GM18517 (cell line): ENCODE data around the gene MAPK7.

Experiments
- ATAC-seq: cut with Tn5 transposase; IDR thresholded peaks from one replicate; pipeline ENCODE4 v1.9.1; 2021; ENCODE audit warnings: mild to moderate bottlenecking, moderate library complexity; ENCODE audit not compliant: unreplicated experiment

Gene MAPK7

GRCh38 chr17:19362277-19363113 lies 15.8 kb upstream of the MAPK7 start, which contains the start of gene B9D1:
TSS of gene B9D1 (minus strand) at chr17:19362723. CDS start at chr17:19362569, 154 bp downstream.
- peak; percentile 82 for ATAC-seq

GRCh38 chr17:19363114-19363438 lies 15.2 kb upstream of the MAPK7 start:
- no peak for ATAC-seq

DNA sequence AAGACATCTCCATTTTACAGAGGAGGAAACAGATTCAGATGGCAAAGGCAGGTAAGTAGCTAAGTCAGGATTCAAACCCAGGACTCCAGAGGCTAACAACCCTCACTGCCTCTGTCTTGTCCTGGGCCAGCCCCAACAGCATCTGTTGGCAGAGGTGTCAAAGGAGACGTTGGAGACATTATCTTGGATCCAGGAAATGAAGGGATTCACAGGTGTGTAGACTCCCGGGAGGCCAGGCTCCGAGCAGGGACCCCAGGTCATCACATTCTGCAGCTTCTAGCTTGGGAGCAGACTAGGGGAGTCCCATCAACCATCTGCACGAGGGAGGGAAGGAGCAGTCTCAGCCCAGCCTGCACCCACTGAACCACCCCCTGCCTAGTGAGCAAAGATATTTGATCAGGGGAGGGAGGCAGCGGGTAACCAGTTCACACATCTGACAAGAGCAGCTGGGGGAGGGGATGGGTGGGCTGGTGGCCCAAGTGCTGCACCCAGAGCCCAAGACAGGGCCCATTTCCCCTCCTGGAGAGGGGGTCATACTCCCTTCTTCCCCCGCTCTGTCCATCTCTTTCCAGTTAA lies 14.8 kb upstream of the MAPK7 start:
- no peak for ATAC-seq

DNA sequence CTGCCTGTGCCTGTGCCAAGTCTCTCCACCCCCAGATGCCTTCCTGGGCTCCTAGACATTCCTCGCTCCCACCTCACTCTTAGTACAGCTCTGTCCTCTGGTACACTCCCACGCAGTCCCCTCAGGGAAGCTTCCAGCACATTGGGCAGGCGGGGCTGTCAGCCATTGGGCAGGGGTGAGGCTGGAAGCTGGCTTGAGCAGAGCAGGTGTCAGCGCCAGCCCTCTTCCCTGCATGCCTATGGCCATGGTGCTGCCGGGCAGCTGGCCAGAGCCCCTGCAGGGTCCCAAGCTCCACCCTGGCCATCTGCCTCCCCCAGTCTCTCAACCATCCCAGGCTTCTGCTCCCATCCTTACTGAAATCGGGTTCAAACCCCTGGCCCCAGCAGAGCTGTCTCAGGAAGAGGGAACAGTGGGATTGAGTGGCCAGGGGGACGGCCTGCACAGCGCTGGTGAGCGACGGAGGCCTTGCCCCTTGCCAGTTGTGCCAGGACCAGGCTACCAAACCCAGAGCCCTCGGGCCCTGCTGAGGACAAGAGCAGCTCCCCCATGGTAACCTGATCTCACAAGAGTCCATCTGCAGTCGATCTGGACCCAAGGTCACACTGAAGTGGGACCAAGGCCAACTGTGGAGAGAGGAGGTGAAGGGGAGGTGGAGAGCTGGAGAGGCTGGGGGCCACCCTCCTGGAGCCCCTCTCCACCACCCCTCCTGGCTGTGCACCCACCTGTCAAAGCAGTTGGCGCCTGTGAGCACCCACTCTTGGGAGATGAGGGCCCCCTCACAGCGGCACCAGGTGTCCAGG lies 13.4 kb upstream of the MAPK7 start:
- no peak for ATAC-seq

DNA sequence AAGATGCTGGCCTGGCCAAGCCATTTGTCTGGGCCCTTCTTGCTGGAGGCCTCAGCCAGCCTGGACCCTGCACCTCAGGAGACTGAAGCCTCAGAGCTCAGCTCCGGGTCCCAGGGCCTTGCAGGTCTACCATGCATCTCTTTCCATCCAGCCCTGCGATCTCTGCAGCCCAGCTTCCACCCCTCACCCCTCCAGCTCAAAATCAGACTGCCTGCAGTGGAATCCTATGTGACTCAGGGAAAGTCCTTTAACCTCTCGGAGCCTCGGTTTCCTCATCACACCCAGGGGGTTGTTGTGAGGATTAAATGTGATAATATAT lies 12.8 kb upstream of the MAPK7 start:
- ATAC-seq: no peak

DNA sequence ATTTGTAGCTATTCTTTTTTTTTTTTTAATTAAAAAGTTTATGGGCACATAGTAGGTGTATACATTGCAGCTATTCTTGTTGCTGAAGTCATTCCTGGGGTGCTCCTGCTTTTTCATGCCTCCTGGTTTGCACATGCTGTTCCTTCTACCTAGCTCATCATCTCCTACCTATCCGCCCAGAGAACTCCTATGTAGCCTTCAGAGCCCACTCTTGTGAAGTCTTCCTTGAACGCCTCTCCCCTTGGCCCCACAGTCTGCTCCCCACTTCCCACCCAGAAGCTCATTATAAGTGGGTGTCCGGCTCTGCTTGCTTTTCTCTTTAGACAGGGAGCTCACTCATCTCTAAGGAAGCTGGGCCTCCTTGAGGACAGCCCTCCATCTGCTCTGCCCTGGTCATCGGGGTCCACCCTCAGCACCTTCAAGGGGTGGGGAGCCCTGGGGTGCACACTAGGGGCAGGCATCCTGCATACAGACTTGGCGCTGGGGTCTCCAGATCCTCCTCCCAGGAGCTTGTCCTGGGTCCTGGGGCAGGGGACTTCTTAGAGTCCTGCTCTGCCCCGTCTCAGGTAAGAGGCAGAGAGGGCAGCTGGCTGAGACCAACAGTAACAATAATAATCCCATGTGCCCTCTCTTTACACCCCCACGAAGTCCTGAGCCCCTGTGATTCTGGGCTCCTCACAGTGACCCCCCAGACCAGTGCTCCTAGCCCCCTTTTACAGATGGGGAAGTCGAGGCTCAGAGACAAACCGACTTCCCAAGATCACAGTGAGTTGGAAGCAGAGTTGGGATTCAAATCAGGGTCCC lies 12.3 kb upstream of the MAPK7 start:
- ATAC-seq: no peak

DNA sequence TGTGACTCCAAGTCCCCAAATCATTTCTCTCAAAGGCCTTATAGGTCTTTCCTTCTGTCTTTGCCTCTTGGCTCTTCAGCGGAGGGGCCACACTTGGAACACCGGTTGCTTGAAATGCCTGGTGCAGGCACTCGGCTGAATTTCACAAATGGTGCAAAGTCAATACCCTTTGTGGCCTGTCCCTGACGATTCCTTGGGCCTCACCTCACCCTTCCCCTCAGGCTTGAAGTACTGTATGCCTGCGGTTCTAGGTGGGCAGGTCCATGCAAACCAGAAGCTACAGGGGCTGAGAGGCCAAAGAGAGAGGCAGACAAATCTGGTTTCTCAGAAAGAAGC lies 11.7 kb upstream of the MAPK7 start:
- ATAC-seq: no peak

GRCh38 chr17:19368229-19368628 lies 10.1 kb upstream of the MAPK7 start:
- no peak for ATAC-seq

- no peak for ATAC-seq
Measured at GRCh38 chr17:19369107-19369778, 9.1 kb upstream of the MAPK7 start.

- no peak for ATAC-seq
Measured at GRCh38 chr17:19369846-19370492, 8.3 kb upstream of the MAPK7 start.

DNA sequence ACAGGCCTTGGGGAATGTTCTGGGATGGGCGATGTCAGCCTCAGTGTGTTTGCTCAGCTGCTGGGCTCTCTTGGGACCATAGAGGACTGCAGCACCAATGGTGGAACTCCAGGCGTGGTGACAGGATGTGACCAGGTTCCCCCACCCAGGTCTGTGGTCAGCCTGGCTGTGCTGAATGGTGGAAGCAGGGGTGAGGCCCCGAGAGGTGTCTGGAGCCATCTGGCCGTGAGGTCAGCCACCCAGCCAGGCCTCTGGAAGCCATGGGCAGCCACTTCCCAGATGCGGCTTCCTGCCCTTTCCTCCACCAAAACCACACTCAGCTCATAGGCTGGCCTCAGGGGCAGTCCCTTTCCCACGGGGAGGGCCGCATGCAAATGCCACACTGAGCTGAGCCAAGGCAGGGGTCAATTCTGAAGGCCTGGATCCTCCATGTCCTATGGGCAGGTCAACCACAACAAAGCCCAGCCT lies 7.8 kb upstream of the MAPK7 start:
- ATAC-seq: no peak

DNA sequence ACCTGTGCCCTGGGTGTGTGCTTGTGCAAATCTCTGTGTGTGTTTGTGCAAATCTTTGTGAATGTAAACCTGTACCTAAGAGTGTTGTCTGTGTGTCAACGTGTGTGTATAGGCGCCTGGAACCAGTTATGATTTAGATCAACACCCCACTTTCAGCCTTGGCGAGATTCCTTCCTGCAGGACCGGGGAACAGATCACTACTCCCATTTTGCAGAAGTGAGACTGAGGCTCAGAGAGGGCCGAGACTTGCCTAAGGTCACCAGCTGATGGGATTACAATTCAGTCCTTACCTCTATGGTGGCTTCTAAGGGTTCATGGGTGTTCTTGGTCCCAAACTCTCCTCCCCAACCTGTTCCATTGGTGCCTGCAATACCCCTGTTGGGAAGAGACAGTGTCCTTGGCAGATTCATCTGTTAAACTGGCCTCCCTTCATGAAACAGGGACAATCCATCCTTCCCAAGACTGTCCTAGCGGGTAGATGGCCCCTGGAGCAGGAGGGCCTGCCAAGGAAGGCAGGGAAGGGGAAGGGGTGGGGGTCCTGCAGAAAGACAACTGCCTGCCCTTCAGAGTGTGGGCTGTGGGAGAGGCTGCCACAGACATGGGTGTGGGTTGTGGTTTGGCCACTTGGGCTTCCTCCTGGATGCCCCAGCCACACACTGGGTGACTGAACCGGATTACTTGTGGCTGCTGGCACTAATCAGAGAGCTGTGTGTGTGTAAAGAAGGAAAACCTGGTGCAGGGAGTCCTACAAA lies 6.9 kb upstream of the MAPK7 start:
- no peak for ATAC-seq

DNA sequence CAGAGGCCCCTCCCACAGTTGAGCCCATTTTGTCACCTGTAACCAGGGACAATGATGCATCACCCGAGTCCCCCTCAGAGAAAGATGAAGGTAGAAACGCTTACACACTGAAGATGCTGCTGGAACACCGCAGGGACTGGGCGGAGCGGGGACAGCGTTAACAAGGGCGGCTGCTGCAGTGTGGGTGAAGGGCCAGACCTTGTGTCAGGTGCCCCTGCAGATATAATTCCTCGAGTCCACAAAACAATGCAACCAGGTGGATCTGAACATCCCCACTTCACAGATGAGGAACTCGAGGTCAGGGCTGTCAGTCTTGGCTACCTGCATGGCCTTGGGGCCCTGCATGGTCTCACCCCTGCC lies 6.3 kb upstream of the MAPK7 start:
- no peak for ATAC-seq

- ATAC-seq: no peak
Measured at GRCh38 chr17:19372439-19372838, 5.9 kb upstream of the MAPK7 start.

GRCh38 chr17:19372866-19373504 lies 5.3 kb upstream of the MAPK7 start:
- no peak for ATAC-seq

GRCh38 chr17:19374136-19374535 lies 4.2 kb upstream of the MAPK7 start:
- no peak for ATAC-seq

GRCh38 chr17:19375732-19376131 lies 2.6 kb upstream of the MAPK7 start:
- ATAC-seq: no peak

DNA sequence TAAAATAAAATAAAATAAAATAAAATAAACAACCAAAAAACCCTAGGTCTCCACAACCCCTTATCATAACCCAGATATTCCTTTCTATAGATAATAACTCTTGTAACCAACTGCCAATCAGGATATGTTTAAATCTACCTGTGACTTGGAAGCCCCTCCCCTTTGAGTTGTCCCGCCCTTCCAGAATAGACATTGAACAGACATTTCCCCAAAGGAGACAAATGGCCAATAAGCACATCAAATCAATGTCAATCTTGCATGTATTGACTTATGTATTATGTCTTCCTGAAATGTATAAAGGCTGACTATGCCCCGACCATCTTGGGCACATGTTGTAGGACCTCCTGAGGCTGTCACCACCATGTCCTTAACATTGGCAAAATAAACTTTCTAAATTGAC lies 1.5 kb upstream of the MAPK7 start:
- no peak for ATAC-seq
